Natural killer cell treated with Interleukin-12 subunit alpha and Interleukin-12 subunit beta and Interleukin-15 and Interleukin-18, amount 100 ng/mL, for 72 hours (primary cell): ENCODE data around the gene YY1. TPM values are rescaled to one million over a fixed set of nuclear protein-coding genes. Genes with fewer than 3 reads are reported as not detected.
"Not testable (repeated sequence)": the region's sequence is repeated elsewhere in the genome, so short reads cannot be mapped to it uniquely, and the experiment has no call there.

Experiments used
- ATAC-seq, 2 donors: fragments of 150-1000 bp; cut with Tn5 transposase in 1 of 2; sonication (Bioruptor Pico), chemical (Tn5 transposase) in 1 of 2; 2 replicates each; pipeline ENCODE4 v1.10.0; 2021
- DNase-seq: peaks from one replicate; pipeline ENCODE4 v3.0.0; 2022; ENCODE audit warnings: low spot score
- H3K27ac Mint-ChIP-seq, 2 donors: 1 replicate in 1 of 2; 2 replicates in 1 of 2; pipeline ENCODE4 v1.8.0; 2022; ENCODE audit warnings: mixed read lengths in 2 of 2, mild to moderate bottlenecking in 1 of 2, moderate library complexity in 1 of 2
- H3K27me3 Mint-ChIP-seq, 2 donors: 1 replicate in 1 of 2; 2 replicates in 1 of 2; pipeline ENCODE4 v1.8.0; 2022; ENCODE audit warnings: mixed read lengths in 2 of 2
- H3K36me3 Mint-ChIP-seq: one replicate; pipeline ENCODE4 v1.8.0; 2022; ENCODE audit warnings: mixed read lengths
- H3K4me1 Mint-ChIP-seq, 2 donors: 1 replicate in 1 of 2; 2 replicates in 1 of 2; pipeline ENCODE4 v1.8.0; 2022; ENCODE audit warnings: low read depth in 2 of 2, mixed read lengths in 2 of 2, mild to moderate bottlenecking in 1 of 2
- H3K4me3 Mint-ChIP-seq: one replicate; pipeline ENCODE4 v1.8.0; 2022; ENCODE audit warnings: mixed read lengths
- H3K9me3 Mint-ChIP-seq: 2 replicates; pipeline ENCODE4 v1.8.0; 2022; ENCODE audit warnings: mixed read lengths
- total RNA-seq, 2 donors: library from RNA; stranded (reverse); gene quantifications; one replicate each; pipeline ENCODE4 v1.2.3, GENCODE V29; 2022

YY1 gene
- total RNA-seq, 2 donors from 2014 or later: 59.7 to 75.7 TPM

GRCh38 chr14:100287202-100287997, 48.5 kb downstream of the YY1 start:
- Mint-ChIP-seq H3K4me1 (peaks cover 7 to 12% of the 10 kb centered on the region in 2 donors), H3K9me3 (no peaks in the 10 kb centered on the region), H3K4me3 (no peak overlapping the region), H3K36me3 (no peaks in the 10 kb centered on the region), H3K27me3 (no peaks in the 10 kb centered on the region), H3K27ac (no peak overlapping the region)
- DNase-seq (no peak), ATAC-seq (no peak)

- H3K27ac Mint-ChIP-seq, H3K9me3 Mint-ChIP-seq: not testable (repeated sequence)
- H3K4me1 Mint-ChIP-seq: peaks cover 7 to 12% of the 10 kb centered on the region in 2 donors
These were observed 49.0 kb downstream of the YY1 start for GRCh38 chr14:100287998-100288295.

GRCh38 chr14:100288382-100289185, 49.6 kb downstream of the YY1 start:
- DNase-seq (no peak), ATAC-seq (no peak)
- H3K4me1 Mint-ChIP-seq: peaks cover 7 to 12% of the 10 kb centered on the region in 2 donors
- no peaks in the 10 kb centered on the region for H3K9me3 Mint-ChIP-seq
- no peaks in the 10 kb centered on the region for H3K27me3 Mint-ChIP-seq
- no peak overlapping the region for H3K27ac Mint-ChIP-seq
- no peaks in the 10 kb centered on the region for H3K36me3 Mint-ChIP-seq
- no peak overlapping the region for H3K4me3 Mint-ChIP-seq

More at GRCh38 chr14:100287998-100288295, 49.0 kb downstream of the YY1 start:
- not testable (repeated sequence) for H3K27me3 Mint-ChIP-seq, ATAC-seq, H3K36me3 Mint-ChIP-seq, H3K4me3 Mint-ChIP-seq, DNase-seq

- H3K36me3 Mint-ChIP-seq: no peaks in the 10 kb centered on the region
- DNase-seq (no peak), ATAC-seq (no peak)
- no peak overlapping the region for H3K27ac Mint-ChIP-seq
- H3K9me3 Mint-ChIP-seq: no peaks in the 10 kb centered on the region
- no peak overlapping the region for H3K4me3 Mint-ChIP-seq
- peaks cover 4 to 6% of the 10 kb centered on the region in 2 donors for H3K4me1 Mint-ChIP-seq
- no peaks in the 10 kb centered on the region for H3K27me3 Mint-ChIP-seq
These were observed 51.1 kb downstream of the YY1 start for GRCh38 chr14:100289916-100290606.

- DNase-seq (no peak), ATAC-seq (no peak)
- H3K36me3 Mint-ChIP-seq: no peaks in the 10 kb centered on the region
- peaks cover 4 to 6% of the 10 kb centered on the region in 2 donors for H3K4me1 Mint-ChIP-seq
- no peaks in the 10 kb centered on the region for H3K27me3 Mint-ChIP-seq
- H3K27ac Mint-ChIP-seq: no peak overlapping the region
- no peak overlapping the region for H3K4me3 Mint-ChIP-seq
- H3K9me3 Mint-ChIP-seq: no peaks in the 10 kb centered on the region
These were observed 51.8 kb downstream of the YY1 start for GRCh38 chr14:100290607-100291304.

GRCh38 chr14:100291305-100292075, 52.5 kb downstream of the YY1 start:
- DNase-seq (no peak), ATAC-seq (no peak)
- H3K27me3 Mint-ChIP-seq: no peaks in the 10 kb centered on the region
- no peaks in the 10 kb centered on the region for H3K36me3 Mint-ChIP-seq
- no peaks in the 10 kb centered on the region for H3K4me1 Mint-ChIP-seq
- H3K4me3 Mint-ChIP-seq: no peak overlapping the region
- H3K9me3 Mint-ChIP-seq: no peaks in the 10 kb centered on the region
- no peak overlapping the region for H3K27ac Mint-ChIP-seq

GRCh38 chr14:100292301-100292775, 53.4 kb downstream of the YY1 start:
- ATAC-seq (no peak), DNase-seq (no peak)
- H3K36me3 Mint-ChIP-seq: no peaks in the 10 kb centered on the region
- no peaks in the 10 kb centered on the region for H3K9me3 Mint-ChIP-seq
- H3K27ac Mint-ChIP-seq: no peak overlapping the region
- H3K4me1 Mint-ChIP-seq: peaks cover 0 to 6% of the 10 kb centered on the region in 2 donors
- H3K27me3 Mint-ChIP-seq: no peaks in the 10 kb centered on the region
- H3K4me3 Mint-ChIP-seq: no peak overlapping the region

GRCh38 chr14:100292776-100293461, 54.0 kb downstream of the YY1 start:
- H3K36me3 Mint-ChIP-seq: no peaks in the 10 kb centered on the region
- no peaks in the 10 kb centered on the region for H3K27me3 Mint-ChIP-seq
- no peak overlapping the region for H3K27ac Mint-ChIP-seq
- H3K9me3 Mint-ChIP-seq: no peaks in the 10 kb centered on the region
- H3K4me1 Mint-ChIP-seq: peaks cover 0 to 6% of the 10 kb centered on the region in 2 donors
- no peak overlapping the region for H3K4me3 Mint-ChIP-seq
- ATAC-seq: no peak
- DNase-seq: no peak

- Mint-ChIP-seq H3K36me3 (no peaks in the 10 kb centered on the region), H3K27me3 (no peaks in the 10 kb centered on the region), H3K27ac (no peak overlapping the region), H3K4me1 (peaks cover 0 to 13% of the 10 kb centered on the region in 2 donors), H3K4me3 (no peak overlapping the region), H3K9me3 (no peaks in the 10 kb centered on the region)
- DNase-seq: no peak
- no peak for ATAC-seq
These were observed 54.7 kb downstream of the YY1 start for GRCh38 chr14:100293497-100294212.

- no peak overlapping the region for H3K4me3 Mint-ChIP-seq
- no peak for DNase-seq
- no peak overlapping the region for H3K27ac Mint-ChIP-seq
- H3K36me3 Mint-ChIP-seq: no peaks in the 10 kb centered on the region
- no peaks in the 10 kb centered on the region for H3K27me3 Mint-ChIP-seq
- H3K9me3 Mint-ChIP-seq: no peaks in the 10 kb centered on the region
- peaks cover 0 to 13% of the 10 kb centered on the region in 2 donors for H3K4me1 Mint-ChIP-seq
- ATAC-seq: no peak
These were observed 55.4 kb downstream of the YY1 start for GRCh38 chr14:100294213-100294962.

GRCh38 chr14:100294963-100295330, 56.0 kb downstream of the YY1 start:
- Mint-ChIP-seq H3K4me3 (no peak overlapping the region), H3K4me1 (peaks cover 0 to 13% of the 10 kb centered on the region in 2 donors), H3K9me3 (no peaks in the 10 kb centered on the region), H3K27me3 (no peaks in the 10 kb centered on the region), H3K27ac (no peak overlapping the region), H3K36me3 (no peaks in the 10 kb centered on the region)
- no peak for ATAC-seq
- no peak for DNase-seq
